Adrenal gland (tissue), 12 donors: ENCODE results near the gene CDH4. TPM values are rescaled to one million over a fixed set of nuclear protein-coding genes. Genes with fewer than 3 reads are reported as not detected.

Experiments
- DNase-seq, 7 donors: peaks; one replicate each; pipeline ENCODE4 v3.0.0-alpha.2; 2019 to 2020
- H3K27ac ChIP-seq, 5 donors: fragments of 200-600 bp; sonication (generic) in 4 of 5; 1 replicate in 3 of 5; 2 replicates in 2 of 5; pipeline versions ENCODE4 v1.5.1 to v1.8.0; 2016 to 2020; ENCODE audit warnings: mild to moderate bottlenecking in 1 of 5
- H3K27me3 ChIP-seq: fragments of 200-600 bp; 2 replicates; pipeline ENCODE4 v1.8.0; 2021
- H3K36me3 ChIP-seq, 2 donors: fragments of 200-600 bp; replicated peaks in 1 of 2; 1 replicate in 1 of 2; 2 replicates in 1 of 2; pipeline versions ENCODE4 v1.5.1 to v1.8.0; 2018 to 2022
- H3K4me1 ChIP-seq, 2 donors: fragments of 200-600 bp; replicated peaks in 1 of 2; 1 replicate in 1 of 2; 2 replicates in 1 of 2; pipeline versions ENCODE4 v1.5.1 to v1.8.0; 2018 to 2021
- H3K4me3 ChIP-seq, 4 donors: fragments of 200-600 bp; sonication (generic) in 3 of 4; one replicate each; pipeline ENCODE4 v1.5.1; 2016 to 2018
- H3K9me3 ChIP-seq, 3 donors: fragments of 200-600 bp; sonication (generic) in 1 of 3; replicated peaks in 1 of 3; 1 replicate in 2 of 3; 2 replicates in 1 of 3; pipeline versions ENCODE4 v1.5.1 to v1.8.0; 2016 to 2021
- CTCF ChIP-seq, 6 experiments: fragments of 450-650 bp in 4 of 6; fragments of 200-600 bp in 2 of 6; sonication (generic) in 1 of 6; IDR thresholded peaks; 1 replicate in 5 of 6; 2 replicates in 1 of 6; pipeline versions ENCODE4 v1.5.1 to v1.8.0; 2016 to 2021; ENCODE audit warnings: antibody characterized with exemption in 6 of 6, mild to moderate bottlenecking in 2 of 6, moderate library complexity in 1 of 6
- POLR2A ChIP-seq, 2 donors: fragments of 450-650 bp; IDR thresholded peaks; one replicate each; pipeline ENCODE4 v1.6.1; 2017; ENCODE audit warnings: antibody characterized with exemption in 2 of 2, mild to moderate bottlenecking in 2 of 2, moderate library complexity in 1 of 2
- WGBS, 4 donors: extraction: QIAGEN DNeasy Blood & Tissue Kit in 2 of 4; methylation state at CpG; one replicate each; pipeline versions ENCODE4 v1.1.5 to v1.1.7; 2013 to 2017; 5-methylcytosine and 5-hydroxymethylcytosine counted together
- intact Hi-C, 2 donors: fragments of 100-400 bp; cut with DNase I; formaldehyde crosslinking; loops; one replicate each; pipeline versions ENCODE4 v1.14.1 to v1.15.0; 2022 to 2023
- polyA plus RNA-seq, 3 donors: library from polyadenylated mRNA; stranded (reverse); fragments of 200-250 nt in 2 of 3; fragments of 350-450 nt in 1 of 3; fragmentation: Illumina TruSeq in 1 of 3; extraction: RNeasy Lipid Tissue Mini Kit (QIAGEN cat#74804) in 1 of 3; gene quantifications; one replicate each; pipeline ENCODE4 v1.2.3, GENCODE V29; 2013 to 2014
- total RNA-seq, 9 donors: library from RNA; depleted of rRNA in 4 of 9; stranded (reverse); fragments of >200 nt in 4 of 9; fragments of 120-200 nt in 1 of 9; fragmentation: NEBNext Ultra II Directional in 1 of 9; extraction: Animal tissue kit (Norgen Biotek cat#: 25700) in 1 of 9; gene quantifications; one replicate each; pipeline versions ENCODE4 v1.1.0 to v1.2.4, GENCODE V29; 2013 to 2023
- donor health status: healthy with polysubstance abuse.
- donor health status: Bipolar disorder and iron deficiency.
- donor health status: DM: yes; HTN: yes; CAD: no.
- donor health status: DM: no; HTN: no; CAD: no.
- donor health status: DM: no; HTN: no; CAD: no.
- donor health status: DM: yes; HTN: yes; CAD: no.

The CDH4 gene
- total and polyA plus RNA-seq, 12 donors, result 0.08 to 0.53 (median 0.20) TPM; not detected in 3

- no peak for DNase-seq
- Histone ChIP-seq H3K27me3 (peaks cover 4% of the 10 kb centered on the region), H3K4me1 (no peaks in the 10 kb centered on the region), H3K4me3 (no peak overlapping the region), H3K27ac (no peak overlapping the region), H3K9me3 (no peaks in the 10 kb centered on the region), H3K36me3 (no peaks in the 10 kb centered on the region)
- 65 to 81% (median 78%) methylated on average over 9 to 15 of the region's 15 CpGs for WGBS, 4 donors
- no peak for TF ChIP-seq CTCF (IDR thresholded peaks at IDR 0.05)
- TF ChIP-seq POLR2A (IDR thresholded peaks at IDR 0.05), result no peak
- intact Hi-C loops, result no loop called here
Measured at GRCh38 chr20:61766921-61767610, 515.0 kb downstream of the CDH4 start.

DNA sequence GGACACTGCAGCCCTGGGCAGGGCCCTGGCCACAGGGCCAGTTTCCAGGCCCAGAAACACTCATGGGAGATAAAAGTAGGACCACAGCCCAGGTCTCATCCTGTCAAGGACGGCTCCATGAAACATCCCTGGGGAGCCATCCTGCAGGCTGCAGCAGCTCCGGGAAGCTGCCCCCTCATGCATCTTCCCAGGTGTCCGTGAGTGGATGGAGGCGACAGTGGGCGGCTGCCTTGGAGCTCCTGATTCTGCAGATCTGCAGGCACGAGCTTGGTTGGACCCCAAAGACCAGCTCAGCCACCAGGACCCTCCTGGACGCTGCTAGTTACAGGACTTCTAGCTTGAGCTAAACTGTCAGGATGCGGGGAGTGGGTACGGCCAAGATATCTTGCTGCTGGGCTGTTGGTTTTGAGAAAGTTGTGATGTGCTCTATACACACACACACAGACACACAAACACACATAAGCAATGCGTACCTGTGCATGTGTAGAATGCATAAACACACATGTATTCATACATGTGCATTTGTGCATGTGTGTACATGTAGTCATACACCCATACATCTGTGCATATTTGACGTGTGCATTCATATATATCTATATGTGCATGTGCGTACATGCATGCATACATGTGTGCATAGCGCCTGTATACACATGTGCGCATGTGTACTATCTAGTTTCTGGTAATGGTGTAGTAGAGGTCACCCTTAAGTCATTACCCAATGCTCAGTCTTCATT lies 515.9 kb downstream of the CDH4 start:
- no peaks in the 10 kb centered on the region for H3K4me1 ChIP-seq
- H3K27me3 ChIP-seq, result peaks cover 4% of the 10 kb centered on the region
- TF ChIP-seq CTCF (IDR thresholded peaks at IDR 0.05) (no peak), POLR2A (IDR thresholded peaks at IDR 0.05) (no peak)
- H3K9me3 ChIP-seq, result no peaks in the 10 kb centered on the region
- DNase-seq, result no peak
- H3K4me3 ChIP-seq, result no peak overlapping the region
- 72 to 82% (median 76%) methylated on average over 7 to 14 of the region's 14 CpGs for WGBS, 4 donors
- intact Hi-C loops, result no loop called here
- H3K27ac ChIP-seq, result no peak overlapping the region
- H3K36me3 ChIP-seq, result no peaks in the 10 kb centered on the region

DNA sequence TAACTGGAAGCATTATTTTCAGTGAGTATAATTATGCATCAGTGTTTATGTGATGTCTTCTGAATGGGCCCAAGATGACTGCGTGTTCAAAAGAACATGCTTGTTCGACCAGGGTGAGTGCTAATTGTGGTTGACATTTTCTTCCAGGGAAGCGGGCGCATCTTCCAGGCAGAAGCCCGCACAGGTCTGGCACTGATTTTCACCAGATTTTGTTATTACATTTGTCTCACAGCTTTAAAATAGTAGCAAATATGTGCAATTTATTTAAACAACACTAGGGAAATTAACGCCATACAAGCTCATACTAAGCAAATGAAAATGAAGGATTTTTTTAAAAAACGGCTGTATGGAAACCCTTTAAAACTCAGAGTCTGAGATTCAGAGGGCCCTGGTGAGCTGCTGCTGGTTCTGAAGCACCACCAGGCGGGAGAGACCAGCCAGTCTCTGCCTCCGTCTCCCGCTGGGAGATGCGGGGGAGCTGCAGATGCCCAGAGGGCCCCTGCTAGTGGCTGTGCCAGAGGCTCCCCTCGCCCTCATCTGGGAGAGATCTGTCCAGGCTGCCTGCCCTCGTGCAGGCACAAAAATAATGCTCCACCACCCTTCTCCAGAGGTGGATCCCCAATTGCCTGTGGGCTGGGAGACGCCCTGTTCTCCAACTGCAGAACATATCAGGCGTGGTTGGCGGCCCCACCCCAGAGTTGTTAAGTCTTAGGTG lies 516.7 kb downstream of the CDH4 start:
- no peak overlapping the region for H3K4me3 ChIP-seq
- peaks cover 4% of the 10 kb centered on the region for H3K27me3 ChIP-seq
- no peaks in the 10 kb centered on the region for H3K9me3 ChIP-seq
- H3K4me1 ChIP-seq, result no peaks in the 10 kb centered on the region
- no peaks in the 10 kb centered on the region for H3K36me3 ChIP-seq
- intact Hi-C loops, result no loop called here
- DNase-seq, result no peak
- WGBS, 4 donors, result 67 to 77% (median 70%) methylated on average over 11 to 16 of the region's 16 CpGs
- no peak for TF ChIP-seq POLR2A (IDR thresholded peaks at IDR 0.05)
- no peak for TF ChIP-seq CTCF (IDR thresholded peaks at IDR 0.05)
- H3K27ac ChIP-seq, result no peak overlapping the region

GRCh38 chr20:61769286-61769832 lies 517.3 kb downstream of the CDH4 start:
- intact Hi-C loops, result no loop called here
- Histone ChIP-seq H3K4me3 (no peak overlapping the region), H3K4me1 (no peaks in the 10 kb centered on the region), H3K27ac (no peak overlapping the region), H3K9me3 (no peaks in the 10 kb centered on the region), H3K27me3 (peaks cover 4% of the 10 kb centered on the region), H3K36me3 (no peaks in the 10 kb centered on the region)
- no peak for TF ChIP-seq POLR2A (IDR thresholded peaks at IDR 0.05)
- TF ChIP-seq CTCF (IDR thresholded peaks at IDR 0.05), result no peak
- DNase-seq, result no peak
- 63 to 86% (median 76%) methylated on average over 9 to 11 of the region's 11 CpGs for WGBS, 4 donors
